Upper lobe of left lung (tissue), 4 donors: Measurements from ENCODE around the gene MAPK8.

Experiments
- CTCF ChIP-seq, 6 experiments: fragments of 450-650 bp in 4 of 6; fragments of 200-600 bp in 2 of 6; sonication (generic) in 2 of 6; IDR thresholded peaks; one replicate each; pipeline ENCODE4 v1.5.1; 2016 to 2019; ENCODE audit warnings: antibody characterized with exemption in 6 of 6
- EP300 ChIP-seq, 4 donors: sonication (generic); formaldehyde crosslinking; IDR thresholded peaks; one replicate each; pipeline ENCODE4 v1.5.1; 2017; ENCODE audit warnings: antibody characterized with exemption in 4 of 4, control low read depth in 2 of 4
- POLR2A ChIP-seq, 4 donors: fragments of 450-650 bp; IDR thresholded peaks; one replicate each; pipeline ENCODE4 v1.5.1; 2016 to 2017; ENCODE audit warnings: antibody characterized with exemption in 4 of 4, mild to moderate bottlenecking in 2 of 4

- TF ChIP-seq CTCF (IDR thresholded peaks at IDR 0.05) = no peak
- TF ChIP-seq POLR2A (IDR thresholded peaks at IDR 0.05) = no peak
- TF ChIP-seq EP300 (IDR thresholded peaks at IDR 0.05) = no peak
Observed at GRCh38 chr10:48390558-48390871, 84.0 kb downstream of the MAPK8 start.
